ENCODE measurements around the gene SIGLEC10.
"Not testable (repeated sequence)": the region's sequence is repeated elsewhere in the genome, so short reads cannot be mapped to it uniquely, and the experiment has no call there.

The SIGLEC10 gene

DNA sequence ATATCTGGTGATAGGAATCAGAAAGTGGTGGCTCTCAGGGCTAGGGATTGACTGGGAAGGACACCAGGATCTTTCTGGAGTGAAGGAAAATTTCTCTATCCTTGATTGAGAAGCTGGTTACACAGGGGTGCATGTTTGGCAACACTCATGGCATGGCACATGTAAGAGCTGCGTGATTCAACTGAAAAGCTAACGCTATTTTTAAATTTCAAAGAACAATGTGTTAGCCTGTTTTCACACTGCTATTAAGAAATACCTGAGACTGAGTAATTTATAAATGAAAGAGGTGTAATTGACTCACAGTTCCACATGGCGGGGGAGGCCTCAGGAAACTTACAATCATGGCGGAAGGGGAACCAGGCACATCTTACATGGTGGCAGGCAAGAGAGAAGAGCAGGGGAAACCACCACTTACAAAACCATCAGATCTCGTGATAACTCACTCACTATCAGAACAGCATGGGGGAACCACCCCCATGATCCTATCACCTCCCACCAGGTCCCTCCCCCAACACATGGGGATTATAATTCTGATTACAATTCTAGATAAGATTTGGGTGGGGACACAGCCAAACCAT, 33.4 kb upstream of the SIGLEC10 start:
- TF ChIP-seq, protein P1, sequence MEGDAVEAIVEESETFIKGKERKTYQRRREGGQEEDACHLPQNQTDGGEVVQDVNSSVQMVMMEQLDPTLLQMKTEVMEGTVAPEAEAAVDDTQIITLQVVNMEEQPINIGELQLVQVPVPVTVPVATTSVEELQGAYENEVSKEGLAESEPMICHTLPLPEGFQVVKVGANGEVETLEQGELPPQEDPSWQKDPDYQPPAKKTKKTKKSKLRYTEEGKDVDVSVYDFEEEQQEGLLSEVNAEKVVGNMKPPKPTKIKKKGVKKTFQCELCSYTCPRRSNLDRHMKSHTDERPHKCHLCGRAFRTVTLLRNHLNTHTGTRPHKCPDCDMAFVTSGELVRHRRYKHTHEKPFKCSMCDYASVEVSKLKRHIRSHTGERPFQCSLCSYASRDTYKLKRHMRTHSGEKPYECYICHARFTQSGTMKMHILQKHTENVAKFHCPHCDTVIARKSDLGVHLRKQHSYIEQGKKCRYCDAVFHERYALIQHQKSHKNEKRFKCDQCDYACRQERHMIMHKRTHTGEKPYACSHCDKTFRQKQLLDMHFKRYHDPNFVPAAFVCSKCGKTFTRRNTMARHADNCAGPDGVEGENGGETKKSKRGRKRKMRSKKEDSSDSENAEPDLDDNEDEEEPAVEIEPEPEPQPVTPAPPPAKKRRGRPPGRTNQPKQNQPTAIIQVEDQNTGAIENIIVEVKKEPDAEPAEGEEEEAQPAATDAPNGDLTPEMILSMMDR (IDR thresholded peaks at IDR 0.05; ENCODE audit: insufficient read depth, low read length, missing control alignments), result no peak
- H3K4me3 ChIP-seq (ENCODE audit: low read depth, low read length), result no peak overlapping the region
- DNase-seq (ENCODE audit: low read depth, low spot score), result no peak
- ChIA-PET CTCF (interaction anchor here (1.4 kb wide), 1 partner anchor 23 kb away, joined by 3 read pairs; no protein-coding TSS in a partner anchor), POLR2A (no interaction called here)

DNA sequence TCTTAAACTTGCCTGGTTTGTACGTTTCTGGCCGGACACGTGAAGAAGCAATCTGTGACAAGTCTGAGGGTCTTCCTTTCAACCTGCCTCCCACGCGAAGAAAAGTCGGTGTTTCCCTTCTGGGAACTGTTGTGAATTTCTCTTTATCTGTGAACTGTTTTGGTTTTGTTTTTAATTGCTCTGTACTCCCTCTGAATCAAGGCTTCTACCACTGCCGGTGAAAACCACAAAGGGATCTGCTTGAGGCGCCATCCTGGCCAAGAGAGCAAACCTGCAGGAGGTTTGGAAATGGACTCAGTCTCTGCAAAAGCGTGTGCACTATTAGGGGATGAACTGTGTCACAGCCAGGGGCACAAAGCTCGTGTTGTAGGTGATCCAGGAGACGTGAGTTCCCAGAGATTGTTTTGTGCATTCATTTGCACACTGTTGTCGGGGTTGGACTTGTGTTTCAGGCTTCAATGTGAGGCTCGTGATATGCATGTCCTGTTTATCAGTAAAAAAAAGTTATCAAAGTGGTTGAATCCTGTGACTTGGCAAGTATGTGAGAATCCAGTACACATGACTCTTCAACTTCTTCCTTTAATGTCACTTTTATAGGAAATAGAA, 31.1 kb upstream of the SIGLEC10 start:
- ChIA-PET CTCF (no interaction called here), POLR2A (no interaction called here)
- TF ChIP-seq, protein P1 (IDR thresholded peaks at IDR 0.05; ENCODE audit: insufficient read depth, low read length, missing control alignments), result no peak
- no peak for DNase-seq (ENCODE audit: low read depth, low spot score)
- no peak overlapping the region for H3K4me3 ChIP-seq (ENCODE audit: low read depth, low read length)

DNA sequence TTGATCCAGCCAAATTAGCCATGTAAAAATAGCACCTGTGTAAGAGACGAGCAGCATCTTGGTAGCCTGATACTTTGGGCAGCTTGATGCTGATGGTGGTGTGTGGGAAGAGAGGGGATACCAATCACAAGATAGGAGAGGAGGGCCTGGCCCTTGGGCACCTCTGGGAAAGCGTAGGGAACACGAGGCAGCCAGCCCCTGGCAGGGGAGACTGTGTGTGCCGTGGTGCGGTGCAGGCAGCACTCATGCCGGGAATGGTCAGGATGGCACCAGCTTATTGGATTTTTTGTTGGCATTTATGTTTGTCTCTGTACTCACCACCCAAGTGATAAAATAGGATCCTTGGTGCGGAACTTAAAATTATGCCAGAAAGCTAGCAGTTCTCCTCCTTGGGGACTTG, 30.6 kb upstream of the SIGLEC10 start:
- ChIA-PET POLR2A (no interaction called here), CTCF (no interaction called here)
- TF ChIP-seq, protein P1 (IDR thresholded peaks at IDR 0.05; ENCODE audit: insufficient read depth, low read length, missing control alignments), result no peak
- H3K4me3 ChIP-seq (ENCODE audit: low read depth, low read length), result no peak overlapping the region
- DNase-seq (ENCODE audit: low read depth, low spot score), result no peak

DNA sequence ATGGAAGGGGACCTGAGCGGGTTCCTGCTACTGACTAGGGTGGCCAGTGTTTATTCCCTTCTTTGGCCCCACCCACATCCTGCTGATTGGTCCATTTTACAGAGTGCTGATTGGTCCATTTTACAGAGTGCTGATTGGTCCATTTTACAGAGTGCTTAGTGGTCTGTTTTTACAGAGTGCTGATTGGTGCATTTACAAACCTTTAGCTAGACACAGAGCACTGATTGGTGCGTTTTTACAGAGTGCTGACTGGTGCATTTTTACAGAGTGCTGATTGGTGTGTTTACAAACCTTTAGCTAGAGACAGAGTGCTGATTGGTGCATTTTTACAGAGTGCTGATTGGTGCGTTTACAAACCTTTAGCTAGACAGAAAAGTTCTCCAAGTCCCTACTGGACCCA, 30.1 kb upstream of the SIGLEC10 start:
- CTCF ChIA-PET; DNase-seq (ENCODE audit: low read depth, low spot score); POLR2A ChIA-PET; H3K4me3 ChIP-seq (ENCODE audit: low read depth, low read length): not testable (repeated sequence)

DNA sequence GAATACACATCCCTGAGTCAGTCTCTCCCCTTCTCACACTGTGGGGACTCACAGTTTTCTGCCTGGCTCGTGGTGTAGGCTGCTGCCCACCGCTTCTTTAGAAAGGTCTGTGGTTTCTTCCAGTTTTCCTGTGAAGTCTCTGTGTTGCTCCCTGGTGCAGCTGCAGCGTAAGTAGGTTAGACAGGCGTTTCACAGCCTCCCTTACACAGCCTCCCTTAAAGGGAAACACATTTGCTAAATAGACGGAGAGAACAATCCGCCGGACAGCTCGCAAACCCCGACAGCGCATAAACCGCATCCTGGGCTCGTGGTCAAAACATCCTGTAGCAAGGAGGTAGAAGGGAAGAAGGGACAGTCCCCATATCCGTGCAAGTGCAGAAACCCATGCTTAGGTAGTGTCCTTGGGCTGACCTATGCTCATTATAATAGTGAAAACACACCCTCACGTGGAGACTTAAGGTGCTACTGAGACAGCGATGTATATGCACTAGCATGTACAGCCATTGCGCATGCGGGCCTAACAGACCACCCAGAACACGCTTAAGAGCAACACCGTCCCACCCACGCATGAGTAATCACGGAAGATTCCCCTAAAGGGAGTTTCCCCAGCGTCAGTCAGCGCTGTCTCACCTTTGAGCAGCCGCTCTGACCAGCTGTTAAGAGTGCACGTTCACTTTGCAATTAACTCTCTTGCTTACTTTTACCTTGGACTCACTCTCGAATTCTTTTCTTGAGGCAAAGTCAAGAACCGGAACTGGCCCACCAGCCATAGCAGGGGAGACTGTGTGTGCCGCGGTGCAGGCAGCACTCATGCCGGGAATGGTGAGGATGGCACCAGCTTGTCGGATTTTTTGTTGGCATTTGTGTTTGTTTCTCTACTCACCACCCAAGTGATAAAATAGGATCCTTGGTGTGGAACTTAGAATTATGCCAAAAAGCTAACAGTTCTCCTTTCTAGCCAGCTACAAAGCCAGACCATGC, 24.3 kb upstream of the SIGLEC10 start:
- ChIA-PET POLR2A (no interaction called here), CTCF (no interaction called here)
- TF ChIP-seq, protein P1 (IDR thresholded peaks at IDR 0.05; ENCODE audit: insufficient read depth, low read length, missing control alignments), result no peak
- DNase-seq (ENCODE audit: low read depth, low spot score), result no peak
- H3K4me3 ChIP-seq (ENCODE audit: low read depth, low read length), result no peak overlapping the region

DNA sequence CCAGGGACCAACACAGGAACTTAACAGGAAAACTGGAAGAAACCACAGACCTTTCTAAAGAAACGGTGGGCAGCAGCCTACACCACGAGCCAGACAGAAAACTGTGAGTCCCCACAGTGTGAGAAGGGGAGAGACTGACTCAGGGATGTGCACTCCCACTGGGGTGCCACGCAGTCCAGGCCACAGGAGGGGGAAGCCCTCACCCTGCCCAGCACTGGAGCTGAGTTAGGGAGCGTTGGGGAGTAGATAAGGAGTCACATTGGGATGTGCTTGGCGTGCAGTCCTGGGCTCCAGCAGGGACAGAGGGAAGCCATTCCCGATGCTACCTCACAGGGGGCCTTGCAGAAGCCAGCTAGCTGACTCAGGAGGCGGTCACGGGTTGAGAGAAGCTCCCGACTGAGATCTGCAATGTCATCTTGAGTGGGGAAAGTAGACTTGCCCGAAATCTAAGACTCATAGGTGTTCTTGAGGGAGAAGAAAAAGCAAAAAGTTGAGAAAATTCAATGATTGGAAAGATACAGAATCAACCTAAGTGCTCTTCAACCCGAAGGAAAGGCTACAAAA, 23.5 kb upstream of the SIGLEC10 start:
- H3K4me3 ChIP-seq (ENCODE audit: low read depth, low read length), result no peak overlapping the region
- ChIA-PET POLR2A (no interaction called here), CTCF (interaction anchor here (1.6 kb wide), 1 partner anchor 20 kb away, joined by 6 read pairs; no protein-coding TSS in a partner anchor)
- no peak for DNase-seq (ENCODE audit: low read depth, low spot score)
- TF ChIP-seq, protein P1 (IDR thresholded peaks at IDR 0.05; ENCODE audit: insufficient read depth, low read length, missing control alignments), result no peak

Measured in AG04449 (cell line).